Measurements from ENCODE around the gene RASAL2. TPM values are rescaled to one million over a fixed set of nuclear protein-coding genes. Genes with fewer than 3 reads are reported as not detected.

The RASAL2 gene
- total RNA-seq, 1 experiment from 2014 or later = 22.2 TPM

DNA sequence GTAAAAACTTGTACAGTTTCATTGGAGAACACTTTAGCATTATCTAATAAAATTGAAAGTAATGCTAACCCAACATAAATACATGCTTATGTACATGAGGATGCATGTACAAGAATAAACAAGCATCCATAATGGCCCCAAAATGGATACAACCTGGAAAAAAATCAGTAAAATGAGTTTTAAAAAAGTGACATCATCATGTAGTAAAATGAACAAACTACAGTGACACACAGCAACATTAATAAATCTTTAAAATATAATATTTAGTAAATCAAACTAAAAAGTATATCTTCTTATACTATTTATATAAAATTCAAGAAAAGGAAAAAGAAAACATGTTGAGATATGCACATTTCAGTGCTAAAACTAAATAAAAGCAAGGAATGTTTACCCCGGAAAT is 262.4 kb downstream of the RASAL2 start:
- Histone ChIP-seq H3K4ac (ENCODE audit: low read depth, low read length) (no peak overlapping the region), H3K79me1 (ENCODE audit: insufficient read depth, low read depth, low read length, poor library complexity, severe bottlenecking) (peaks cover 6% of the 10 kb centered on the region), H2BK15ac (ENCODE audit: low read depth, low read length) (no peak overlapping the region), H3K9ac (ENCODE audit: extremely low read depth, insufficient read length, low read length) (no peak overlapping the region), H4K20me1 (ENCODE audit: control insufficient read depth, insufficient read depth, insufficient read length) (no peaks in the 10 kb centered on the region), H3K18ac (ENCODE audit: insufficient read length, low read depth, low read length) (no peak overlapping the region), H2AFZ (ENCODE audit: low read length) (no peak overlapping the region), H3T11ph (ENCODE audit: low read length) (no peak overlapping the region), H3K4me2 (ENCODE audit: insufficient read depth, insufficient read length, low read length) (no peak overlapping the region), H3K56ac (ENCODE audit: insufficient read length, low read depth, low read length) (no peak overlapping the region), H3K27me3 (ENCODE audit: insufficient read depth, low read length) (no peaks in the 10 kb centered on the region), H3K14ac (ENCODE audit: insufficient read depth, low read length) (no peak overlapping the region), H3K23ac (ENCODE audit: insufficient read length, low read depth, low read length) (no peak overlapping the region), H3K9me3 (ENCODE audit: control insufficient read depth, low read depth, low read length) (no peaks in the 10 kb centered on the region), H3K4me1 (ENCODE audit: insufficient read depth, low read length) (no peaks in the 10 kb centered on the region; the same call in 1 of the 2 replicates), H2BK12ac (ENCODE audit: insufficient read length, low read depth, low read length) (no peak overlapping the region), H3K79me2 (ENCODE audit: insufficient read depth, low read length) (peaks cover 2% of the 10 kb centered on the region; the same call in 1 of the 2 replicates), H2BK120ac (ENCODE audit: low read depth, low read length, poor library complexity, severe bottlenecking) (no peak overlapping the region), H4K8ac (replicated peaks; ENCODE audit: insufficient read length, low read depth, low read length) (no peak overlapping the region), H2BK5ac (ENCODE audit: insufficient read length, low read length) (no peak overlapping the region), H3K23me2 (ENCODE audit: insufficient read length, low read depth, low read length, poor library complexity, severe bottlenecking) (no peaks in the 10 kb centered on the region), H4K91ac (ENCODE audit: insufficient read length, low read depth, low read length) (no peak overlapping the region), H2AK5ac (ENCODE audit: insufficient read length, low read length) (no peak overlapping the region), H2BK20ac (ENCODE audit: low read depth, low read length, poor library complexity, severe bottlenecking) (no peak overlapping the region), H4K5ac (ENCODE audit: insufficient read length, low read depth, low read length) (no peak overlapping the region), H3K27ac (ENCODE audit: insufficient read length, low read depth, low read length) (no peak overlapping the region)
- no peak overlapping the region for H3K4me3 Mint-ChIP-seq
- no CpG with 5 or more reads among the region's 1 CpG for WGBS (ENCODE audit: extremely low coverage, insufficient read length, low lambda C conversion rate)
- peaks cover 3 to 18% (median 12%) of the 10 kb centered on the region in 3 experiments; a peak in 6 of 7 replicates for H3K36me3 Mint-ChIP-seq (ENCODE audit: insufficient read depth in 1 of 3, low read depth in 3 of 3)
- no peak overlapping the region for H3K27ac Mint-ChIP-seq
- DNase-seq = no peak
- TF ChIP-seq, protein P1, sequence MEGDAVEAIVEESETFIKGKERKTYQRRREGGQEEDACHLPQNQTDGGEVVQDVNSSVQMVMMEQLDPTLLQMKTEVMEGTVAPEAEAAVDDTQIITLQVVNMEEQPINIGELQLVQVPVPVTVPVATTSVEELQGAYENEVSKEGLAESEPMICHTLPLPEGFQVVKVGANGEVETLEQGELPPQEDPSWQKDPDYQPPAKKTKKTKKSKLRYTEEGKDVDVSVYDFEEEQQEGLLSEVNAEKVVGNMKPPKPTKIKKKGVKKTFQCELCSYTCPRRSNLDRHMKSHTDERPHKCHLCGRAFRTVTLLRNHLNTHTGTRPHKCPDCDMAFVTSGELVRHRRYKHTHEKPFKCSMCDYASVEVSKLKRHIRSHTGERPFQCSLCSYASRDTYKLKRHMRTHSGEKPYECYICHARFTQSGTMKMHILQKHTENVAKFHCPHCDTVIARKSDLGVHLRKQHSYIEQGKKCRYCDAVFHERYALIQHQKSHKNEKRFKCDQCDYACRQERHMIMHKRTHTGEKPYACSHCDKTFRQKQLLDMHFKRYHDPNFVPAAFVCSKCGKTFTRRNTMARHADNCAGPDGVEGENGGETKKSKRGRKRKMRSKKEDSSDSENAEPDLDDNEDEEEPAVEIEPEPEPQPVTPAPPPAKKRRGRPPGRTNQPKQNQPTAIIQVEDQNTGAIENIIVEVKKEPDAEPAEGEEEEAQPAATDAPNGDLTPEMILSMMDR (conservative IDR thresholded peaks at IDR 0.05) = no peak
- no peaks in the 10 kb centered on the region for H3K27me3 Mint-ChIP-seq (ENCODE audit: low read depth)
- H3K9me3 Mint-ChIP-seq = peaks cover 9 to 19% of the 10 kb centered on the region in 2 experiments; a peak in 4 of 5 replicates
- peaks cover 0 to 7% of the 10 kb centered on the region in 2 experiments; a peak in 3 of 4 replicates for H3K4me1 Mint-ChIP-seq
